ENCODE measurements around the gene RPS19. TPM values are rescaled to one million over a fixed set of nuclear protein-coding genes. Genes with fewer than 3 reads are reported as not detected.

RPS19 gene
- total and polyA plus RNA-seq, 10 of the 15 experiments (the other 5 are each of a cell fraction or from before 2014, with no cell fraction given): 2,615 to 5,578 (median 4,127) TPM

DNA sequence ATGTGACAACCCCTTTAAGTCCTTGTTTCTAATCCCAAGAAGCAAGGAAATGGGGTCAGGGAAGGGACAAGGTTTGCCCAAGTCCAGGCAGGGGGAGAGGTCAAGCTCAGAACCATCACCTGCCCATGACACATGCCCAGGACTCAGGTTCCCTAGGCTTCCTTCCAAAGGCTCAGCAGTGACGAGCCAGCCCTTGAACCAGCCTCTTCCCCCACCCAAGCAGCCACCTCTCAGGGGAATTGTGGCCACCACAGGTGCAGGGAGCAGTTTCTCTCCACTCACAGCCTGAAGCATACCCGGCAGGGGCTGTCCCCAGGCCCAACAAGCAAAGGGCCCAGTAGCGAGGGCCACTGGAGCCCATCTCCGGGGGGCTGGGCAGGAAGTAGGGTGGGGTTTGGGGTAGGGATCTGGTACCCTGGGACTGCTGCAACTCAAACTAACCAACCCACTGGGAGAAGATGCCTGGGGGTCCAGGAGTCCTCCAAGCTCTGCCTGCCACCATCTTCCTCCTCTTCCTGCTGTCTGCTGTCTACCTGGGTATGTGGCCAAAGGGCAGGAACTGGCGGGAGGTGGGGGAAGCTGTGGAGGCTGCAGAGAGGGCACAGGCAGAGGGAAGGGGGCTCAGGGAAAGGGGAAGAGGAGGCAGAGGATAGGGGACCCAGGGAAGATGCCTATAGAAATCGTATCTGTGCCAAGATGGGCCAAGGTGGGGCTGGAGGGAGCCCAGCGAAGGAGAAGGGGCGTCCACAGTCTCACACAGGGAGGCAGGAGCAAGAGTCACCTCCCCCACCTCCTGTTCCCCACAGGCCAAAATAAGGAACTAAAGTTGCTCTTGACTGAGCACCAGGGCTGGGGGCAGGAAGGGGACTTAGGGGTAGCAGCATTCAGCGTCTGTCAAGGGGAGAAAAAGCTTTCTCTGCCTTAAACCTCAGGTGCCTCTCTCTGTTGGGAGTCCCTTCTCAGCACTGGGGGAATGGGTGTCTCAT, 17.1 kb downstream of the RPS19 start, which contains the start of gene CD79A (continued):
- peak; percentile 51; the same call in 1 of the 2 replicates for TF ChIP-seq SMARCA5 (IDR thresholded peaks at IDR 0.05)
- 0 out of 2 replicates have a peak, but pooled peaks have one; percentile 58 for TF ChIP-seq CBX5 (IDR thresholded peaks at IDR 0.05; ENCODE audit: low read depth)
- peak; percentile 88 for TF ChIP-seq DPF2 (IDR thresholded peaks at IDR 0.05)
- no peak; the same call in 1 of the 2 replicates for TF ChIP-seq TARDBP (IDR thresholded peaks at IDR 0.05; ENCODE audit: borderline replicate concordance)
- TF ChIP-seq RAD21 (IDR thresholded peaks at IDR 0.05; ENCODE audit: insufficient read depth, low read depth, low read length): no peak; the same call in 1 of the 2 replicates
- no peak for TF ChIP-seq ZZZ3 (IDR thresholded peaks at IDR 0.05; ENCODE audit: control insufficient read depth, insufficient read length, low read depth)
- peak; percentile 59; the same call in 1 of the 2 replicates for TF ChIP-seq HDGF (IDR thresholded peaks at IDR 0.05)
- TF ChIP-seq EED (IDR thresholded peaks at IDR 0.05; ENCODE audit: low read depth): peak; percentile 95
- TF ChIP-seq FOXK2 (IDR thresholded peaks at IDR 0.05): no peak
- TF ChIP-seq SMC3 (IDR thresholded peaks at IDR 0.05; ENCODE audit: borderline replicate concordance, low read length): no peak
- TF ChIP-seq ZSCAN29 (IDR thresholded peaks at IDR 0.05): no peak
- TF ChIP-seq, protein P1, sequence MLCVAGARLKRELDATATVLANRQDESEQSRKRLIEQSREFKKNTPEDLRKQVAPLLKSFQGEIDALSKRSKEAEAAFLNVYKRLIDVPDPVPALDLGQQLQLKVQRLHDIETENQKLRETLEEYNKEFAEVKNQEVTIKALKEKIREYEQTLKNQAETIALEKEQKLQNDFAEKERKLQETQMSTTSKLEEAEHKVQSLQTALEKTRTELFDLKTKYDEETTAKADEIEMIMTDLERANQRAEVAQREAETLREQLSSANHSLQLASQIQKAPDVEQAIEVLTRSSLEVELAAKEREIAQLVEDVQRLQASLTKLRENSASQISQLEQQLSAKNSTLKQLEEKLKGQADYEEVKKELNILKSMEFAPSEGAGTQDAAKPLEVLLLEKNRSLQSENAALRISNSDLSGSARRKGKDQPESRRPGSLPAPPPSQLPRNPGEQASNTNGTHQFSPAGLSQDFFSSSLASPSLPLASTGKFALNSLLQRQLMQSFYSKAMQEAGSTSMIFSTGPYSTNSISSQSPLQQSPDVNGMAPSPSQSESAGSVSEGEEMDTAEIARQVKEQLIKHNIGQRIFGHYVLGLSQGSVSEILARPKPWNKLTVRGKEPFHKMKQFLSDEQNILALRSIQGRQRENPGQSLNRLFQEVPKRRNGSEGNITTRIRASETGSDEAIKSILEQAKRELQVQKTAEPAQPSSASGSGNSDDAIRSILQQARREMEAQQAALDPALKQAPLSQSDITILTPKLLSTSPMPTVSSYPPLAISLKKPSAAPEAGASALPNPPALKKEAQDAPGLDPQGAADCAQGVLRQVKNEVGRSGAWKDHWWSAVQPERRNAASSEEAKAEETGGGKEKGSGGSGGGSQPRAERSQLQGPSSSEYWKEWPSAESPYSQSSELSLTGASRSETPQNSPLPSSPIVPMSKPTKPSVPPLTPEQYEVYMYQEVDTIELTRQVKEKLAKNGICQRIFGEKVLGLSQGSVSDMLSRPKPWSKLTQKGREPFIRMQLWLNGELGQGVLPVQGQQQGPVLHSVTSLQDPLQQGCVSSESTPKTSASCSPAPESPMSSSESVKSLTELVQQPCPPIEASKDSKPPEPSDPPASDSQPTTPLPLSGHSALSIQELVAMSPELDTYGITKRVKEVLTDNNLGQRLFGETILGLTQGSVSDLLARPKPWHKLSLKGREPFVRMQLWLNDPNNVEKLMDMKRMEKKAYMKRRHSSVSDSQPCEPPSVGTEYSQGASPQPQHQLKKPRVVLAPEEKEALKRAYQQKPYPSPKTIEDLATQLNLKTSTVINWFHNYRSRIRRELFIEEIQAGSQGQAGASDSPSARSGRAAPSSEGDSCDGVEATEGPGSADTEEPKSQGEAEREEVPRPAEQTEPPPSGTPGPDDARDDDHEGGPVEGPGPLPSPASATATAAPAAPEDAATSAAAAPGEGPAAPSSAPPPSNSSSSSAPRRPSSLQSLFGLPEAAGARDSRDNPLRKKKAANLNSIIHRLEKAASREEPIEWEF (IDR thresholded peaks at IDR 0.05; ENCODE audit: insufficient replicate concordance, low read depth, low read length): no peak
- no peak for TF ChIP-seq ZNF24 (IDR thresholded peaks at IDR 0.05)
- no peak for TF ChIP-seq JUNB (IDR thresholded peaks at IDR 0.05)
- TF ChIP-seq, protein P2, sequence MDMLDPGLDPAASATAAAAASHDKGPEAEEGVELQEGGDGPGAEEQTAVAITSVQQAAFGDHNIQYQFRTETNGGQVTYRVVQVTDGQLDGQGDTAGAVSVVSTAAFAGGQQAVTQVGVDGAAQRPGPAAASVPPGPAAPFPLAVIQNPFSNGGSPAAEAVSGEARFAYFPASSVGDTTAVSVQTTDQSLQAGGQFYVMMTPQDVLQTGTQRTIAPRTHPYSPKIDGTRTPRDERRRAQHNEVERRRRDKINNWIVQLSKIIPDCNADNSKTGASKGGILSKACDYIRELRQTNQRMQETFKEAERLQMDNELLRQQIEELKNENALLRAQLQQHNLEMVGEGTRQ (IDR thresholded peaks at IDR 0.05; ENCODE audit: borderline replicate concordance, low read depth, low read length): no peak; the same call in 1 of the 2 replicates
- TF ChIP-seq YBX1 (IDR thresholded peaks at IDR 0.05): no peak
- TF ChIP-seq GATAD2B (conservative IDR thresholded peaks at IDR 0.05; ENCODE audit: low read depth): peak; percentile 78
- no peak for TF ChIP-seq CBX3 (IDR thresholded peaks at IDR 0.05; ENCODE audit: borderline replicate concordance, low read depth)
- TF ChIP-seq, protein P3, sequence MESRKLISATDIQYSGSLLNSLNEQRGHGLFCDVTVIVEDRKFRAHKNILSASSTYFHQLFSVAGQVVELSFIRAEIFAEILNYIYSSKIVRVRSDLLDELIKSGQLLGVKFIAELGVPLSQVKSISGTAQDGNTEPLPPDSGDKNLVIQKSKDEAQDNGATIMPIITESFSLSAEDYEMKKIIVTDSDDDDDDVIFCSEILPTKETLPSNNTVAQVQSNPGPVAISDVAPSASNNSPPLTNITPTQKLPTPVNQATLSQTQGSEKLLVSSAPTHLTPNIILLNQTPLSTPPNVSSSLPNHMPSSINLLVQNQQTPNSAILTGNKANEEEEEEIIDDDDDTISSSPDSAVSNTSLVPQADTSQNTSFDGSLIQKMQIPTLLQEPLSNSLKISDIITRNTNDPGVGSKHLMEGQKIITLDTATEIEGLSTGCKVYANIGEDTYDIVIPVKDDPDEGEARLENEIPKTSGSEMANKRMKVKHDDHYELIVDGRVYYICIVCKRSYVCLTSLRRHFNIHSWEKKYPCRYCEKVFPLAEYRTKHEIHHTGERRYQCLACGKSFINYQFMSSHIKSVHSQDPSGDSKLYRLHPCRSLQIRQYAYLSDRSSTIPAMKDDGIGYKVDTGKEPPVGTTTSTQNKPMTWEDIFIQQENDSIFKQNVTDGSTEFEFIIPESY (IDR thresholded peaks at IDR 0.05): no peak
- peak; percentile 26; the same call in 1 of the 2 replicates for TF ChIP-seq BMI1 (IDR thresholded peaks at IDR 0.05; ENCODE audit: borderline replicate concordance)
- peak; percentile 67; the same call in 1 of the 2 replicates for TF ChIP-seq CHD1 (IDR thresholded peaks at IDR 0.05; ENCODE audit: low read depth, low read length)
- TF ChIP-seq CEBPB (IDR thresholded peaks at IDR 0.05; ENCODE audit: borderline replicate concordance in 1 of 2, low read depth in 2 of 2, low read length in 2 of 2): no peak
- no peak for TF ChIP-seq FOS (IDR thresholded peaks at IDR 0.05; ENCODE audit: borderline replicate concordance, extremely low read depth, insufficient read length)

Data from GM12878 (cell line).